Esophagus squamous epithelium (tissue), 4 donors: ENCODE data around the gene TSPAN4.

Experiments
- CTCF ChIP-seq, 6 experiments: fragments of 450-650 bp in 4 of 6; fragments of 200-600 bp in 2 of 6; sonication (generic) in 2 of 6; IDR thresholded peaks; one replicate each; pipeline ENCODE4 v1.5.1; 2016 to 2019; ENCODE audit warnings: antibody characterized with exemption in 6 of 6, mild to moderate bottlenecking in 4 of 6, moderate library complexity in 4 of 6
- POLR2A ChIP-seq, 4 donors: fragments of 450-650 bp; IDR thresholded peaks; one replicate each; pipeline ENCODE4 v1.6.1; 2017; ENCODE audit warnings: antibody characterized with exemption in 4 of 4, mild to moderate bottlenecking in 4 of 4, moderate library complexity in 3 of 4

GRCh38 chr11:838441-839279 is 4.0 kb upstream of the TSPAN4 start:
- TF ChIP-seq CTCF (IDR thresholded peaks at IDR 0.05) (no peak), POLR2A (IDR thresholded peaks at IDR 0.05) (no peak)
